GM18907 (cell line): ENCODE results near the gene EPS8L2.

Experiments used
- ATAC-seq: cut with Tn5 transposase; IDR thresholded peaks from one replicate; pipeline ENCODE4 v1.9.1; 2021; ENCODE audit warnings: mild to moderate bottlenecking, moderate library complexity; ENCODE audit not compliant: unreplicated experiment

EPS8L2 gene

GRCh38 chr11:773425-773824 lies 67.4 kb downstream of the EPS8L2 start:
- ATAC-seq: no peak

GRCh38 chr11:773830-774229 lies 67.8 kb downstream of the EPS8L2 start:
- ATAC-seq: no peak

GRCh38 chr11:774873-775592 lies 69.0 kb downstream of the EPS8L2 start:
- ATAC-seq: no peak

GRCh38 chr11:776263-776560 lies 70.2 kb downstream of the EPS8L2 start:
- no peak for ATAC-seq

GRCh38 chr11:776561-777287 lies 70.7 kb downstream of the EPS8L2 start:
- peak; percentile 29 for ATAC-seq
